SK-N-SH treated with all-trans-retinoic acid at 6 μM for 48 hours (cell line): ENCODE data around the gene SLC66A1.

ENCODE experiments used
- PPARA ChIP-seq: fragments of 250-450 bp; sonication (Bioruptor Pico); IDR thresholded peaks from 2 replicates; pipeline ENCODE4 v1.5.0; 2020; ENCODE audit warnings: mild to moderate bottlenecking, borderline replicate concordance
- ZNF70 ChIP-seq: fragments of 450-650 bp; formaldehyde crosslinking; IDR thresholded peaks from 2 replicates; pipeline ENCODE4 v1.5.0; 2020; ENCODE audit warnings: mild to moderate bottlenecking, moderate library complexity
- ZNF8 ChIP-seq: fragments of 450-650 bp; formaldehyde crosslinking; IDR thresholded peaks from 2 replicates; pipeline ENCODE4 v1.5.0; 2020; ENCODE audit warnings: mild to moderate bottlenecking, moderate library complexity
- TF ChIP-seq, protein P1 (sequence below): fragments of 250-450 bp; sonication (Bioruptor Pico); IDR thresholded peaks from 2 replicates; pipeline ENCODE4 v1.8.0; 2020; ENCODE audit warnings: mild to moderate bottlenecking, moderate library complexity, borderline replicate concordance

DNA sequence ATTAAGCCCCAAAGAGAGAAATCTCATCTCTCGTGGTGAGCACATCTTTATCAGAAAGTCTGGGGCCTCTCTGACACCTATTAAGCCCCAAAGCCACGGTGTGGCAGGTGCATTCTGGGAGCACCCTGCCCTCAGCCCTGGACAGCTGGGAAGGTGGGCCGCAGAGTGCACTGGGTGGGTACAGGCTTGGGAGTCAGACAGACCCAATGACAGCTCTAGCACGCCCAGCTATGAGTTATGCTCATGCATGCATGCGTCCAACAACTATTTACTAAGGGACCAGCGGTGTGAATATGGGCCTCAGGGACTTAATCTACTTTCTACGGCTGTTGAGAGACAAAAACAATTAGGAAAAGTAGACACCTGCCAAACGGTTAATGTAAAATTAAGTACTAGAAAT, 46.6 kb downstream of the SLC66A1 start:
- TF ChIP-seq ZNF70 (CRISPR knock-in tag) (no peak), PPARA (CRISPR knock-in tag) (no peak), ZNF8 (no peak)
- TF ChIP-seq, protein P1, sequence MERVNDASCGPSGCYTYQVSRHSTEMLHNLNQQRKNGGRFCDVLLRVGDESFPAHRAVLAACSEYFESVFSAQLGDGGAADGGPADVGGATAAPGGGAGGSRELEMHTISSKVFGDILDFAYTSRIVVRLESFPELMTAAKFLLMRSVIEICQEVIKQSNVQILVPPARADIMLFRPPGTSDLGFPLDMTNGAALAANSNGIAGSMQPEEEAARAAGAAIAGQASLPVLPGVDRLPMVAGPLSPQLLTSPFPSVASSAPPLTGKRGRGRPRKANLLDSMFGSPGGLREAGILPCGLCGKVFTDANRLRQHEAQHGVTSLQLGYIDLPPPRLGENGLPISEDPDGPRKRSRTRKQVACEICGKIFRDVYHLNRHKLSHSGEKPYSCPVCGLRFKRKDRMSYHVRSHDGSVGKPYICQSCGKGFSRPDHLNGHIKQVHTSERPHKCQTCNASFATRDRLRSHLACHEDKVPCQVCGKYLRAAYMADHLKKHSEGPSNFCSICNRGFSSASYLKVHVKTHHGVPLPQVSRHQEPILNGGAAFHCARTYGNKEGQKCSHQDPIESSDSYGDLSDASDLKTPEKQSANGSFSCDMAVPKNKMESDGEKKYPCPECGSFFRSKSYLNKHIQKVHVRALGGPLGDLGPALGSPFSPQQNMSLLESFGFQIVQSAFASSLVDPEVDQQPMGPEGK (CRISPR knock-in tag), result no peak
